Measurements from ENCODE around the gene MEDAG.

Gene MEDAG

DNA sequence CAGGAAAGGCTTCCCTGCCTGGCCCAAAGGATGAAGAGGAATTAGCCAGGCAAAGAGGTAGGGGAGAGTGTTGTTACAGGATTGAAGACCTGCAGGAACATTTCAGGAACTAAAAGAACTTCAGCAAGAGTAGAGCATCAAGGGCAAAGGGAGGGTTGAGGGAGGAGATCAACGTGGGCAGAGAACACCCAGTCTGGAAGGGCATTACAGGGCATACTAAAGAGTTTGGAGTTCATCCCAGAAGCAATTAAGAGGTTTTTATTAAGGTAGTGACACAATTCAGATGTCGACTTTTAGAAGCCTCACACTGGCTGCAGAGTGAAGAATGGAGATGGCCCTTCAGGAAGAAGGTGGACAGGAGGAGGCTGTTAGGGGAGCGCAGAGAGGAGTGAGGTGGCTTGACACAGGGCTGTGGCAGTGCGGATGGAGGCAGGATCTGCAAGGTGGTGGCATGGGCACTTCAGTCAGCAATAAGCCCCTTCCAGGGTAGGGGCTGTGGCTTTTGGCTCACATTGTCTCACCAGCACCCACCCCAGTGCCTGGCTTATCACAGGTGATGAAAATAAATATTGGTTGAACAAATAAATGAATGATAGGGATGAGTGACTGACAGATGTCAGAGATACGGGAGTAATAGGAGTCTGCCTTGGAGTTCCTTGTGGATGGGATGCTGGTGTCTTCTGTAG lies 51.3 kb downstream of the MEDAG start:
- no peak for DNase-seq (ENCODE audit: low spot score)

DNA sequence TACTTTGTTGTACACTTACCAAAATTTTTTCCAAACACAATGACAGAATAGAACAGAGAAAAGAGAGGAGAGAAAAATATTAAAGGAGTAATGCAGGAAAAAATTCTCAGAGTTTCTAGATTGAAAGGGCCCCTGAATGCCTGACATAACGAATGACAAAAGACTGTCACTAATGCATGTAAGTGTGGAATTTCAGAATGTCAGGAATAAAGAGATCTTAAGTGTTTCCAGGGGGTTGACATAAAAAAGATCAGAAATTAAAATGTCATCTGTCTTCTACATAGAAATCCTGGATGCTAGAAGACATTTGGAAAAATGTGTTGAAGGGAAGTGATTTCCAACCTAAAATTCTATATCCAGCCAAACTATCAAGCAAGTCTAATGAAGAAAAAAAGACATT lies 53.6 kb downstream of the MEDAG start:
- no peak for DNase-seq (ENCODE audit: low spot score)

DNA sequence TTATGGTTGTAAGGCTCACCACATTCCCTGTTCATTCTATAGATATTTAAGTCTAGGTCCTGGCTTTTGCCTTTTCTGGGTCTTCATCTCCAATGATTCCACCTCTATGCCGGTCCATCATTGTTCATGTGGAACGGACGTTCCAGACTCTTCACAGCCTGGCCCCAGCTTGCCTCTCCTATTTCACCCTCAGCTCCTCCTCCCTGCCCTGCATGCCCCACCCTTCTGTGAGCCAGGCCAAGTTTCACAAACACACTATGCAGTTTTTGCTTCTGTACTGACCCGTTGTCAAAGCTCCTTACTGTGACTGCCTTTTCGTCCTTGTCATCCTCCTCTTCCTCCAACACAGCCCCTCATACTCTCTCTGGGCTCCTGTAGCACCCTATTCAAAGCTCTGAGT lies 57.7 kb downstream of the MEDAG start:
- no peak for DNase-seq (ENCODE audit: low spot score)

DNA sequence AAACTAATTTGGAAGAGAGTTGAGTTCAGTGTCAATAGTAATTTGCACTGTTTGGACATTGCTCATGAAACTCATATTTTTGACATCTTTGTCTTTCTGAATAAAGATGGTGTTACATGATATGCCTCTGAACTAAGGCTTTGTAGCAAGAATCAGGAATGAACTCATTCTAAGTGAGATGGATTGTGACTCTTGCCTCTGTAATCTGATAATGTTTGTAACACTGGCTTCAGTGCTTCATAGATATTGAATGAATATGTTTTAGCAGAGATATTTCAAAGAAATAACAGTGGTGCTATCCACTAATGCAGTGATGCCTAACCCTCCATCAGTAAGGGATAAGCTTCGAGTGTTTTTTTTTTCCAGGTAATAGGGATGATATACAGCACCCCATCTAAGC lies 59.3 kb downstream of the MEDAG start:
- DNase-seq (ENCODE audit: low spot score), result no peak

DNA sequence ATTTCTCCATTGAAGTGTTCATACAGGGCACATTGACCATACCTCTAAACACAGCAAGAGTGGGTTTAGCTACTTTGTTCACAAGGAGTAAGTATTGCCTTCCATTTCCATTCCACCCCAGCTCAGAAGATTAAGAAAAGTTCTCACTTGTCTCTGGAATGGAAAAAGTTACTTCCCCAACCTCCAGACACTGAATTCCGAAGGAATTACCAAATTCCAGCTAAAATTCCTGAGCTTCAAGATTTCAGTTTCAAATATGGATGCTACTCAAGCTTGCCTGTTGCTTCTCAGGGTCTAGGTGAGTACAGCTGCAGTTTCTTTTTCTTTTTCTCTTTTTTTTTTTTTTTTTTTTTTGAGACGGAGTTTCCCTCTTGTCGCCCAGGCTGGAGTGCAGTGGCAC lies 60.0 kb downstream of the MEDAG start:
- DNase-seq (ENCODE audit: low spot score), result no peak

DNA sequence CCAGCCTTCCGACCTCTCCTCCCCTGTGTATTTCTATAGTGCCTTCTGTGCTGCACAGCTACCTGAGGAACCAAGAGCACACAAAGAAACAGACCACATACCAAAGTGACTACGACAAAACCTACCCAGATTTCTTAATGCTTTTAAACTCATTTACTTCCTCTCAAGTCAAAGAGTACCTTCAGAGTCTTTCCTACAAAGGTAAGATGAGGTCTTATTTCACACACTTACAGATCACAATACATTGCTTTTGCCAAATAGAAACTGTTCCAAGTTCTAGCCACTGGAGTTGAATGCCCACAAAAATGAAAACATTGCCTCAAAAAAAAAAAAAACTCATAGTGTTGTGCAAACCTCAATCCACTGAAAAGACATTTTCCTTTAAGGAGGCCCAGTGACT lies 62.8 kb downstream of the MEDAG start:
- DNase-seq (ENCODE audit: low spot score), result no peak

DNA sequence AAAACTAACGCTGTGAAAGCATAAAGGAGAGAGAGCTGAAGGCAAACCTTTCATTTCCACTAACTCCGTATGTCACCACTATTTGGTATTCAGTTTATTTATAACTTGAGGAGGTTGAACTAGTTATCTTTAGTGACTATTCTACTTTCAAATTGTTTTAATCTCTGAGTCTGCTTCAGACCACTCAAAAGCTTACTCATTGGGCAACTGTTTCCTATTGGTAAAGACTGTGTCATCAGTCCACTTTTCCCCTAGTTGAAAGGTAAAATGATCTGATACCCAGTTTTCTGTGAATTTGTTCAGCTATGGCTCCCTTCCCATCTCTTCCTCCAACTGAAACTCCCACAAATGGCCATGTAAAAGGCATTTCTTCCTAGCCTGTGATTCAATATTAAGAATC lies 65.5 kb downstream of the MEDAG start:
- no peak for DNase-seq (ENCODE audit: low spot score)

DNA sequence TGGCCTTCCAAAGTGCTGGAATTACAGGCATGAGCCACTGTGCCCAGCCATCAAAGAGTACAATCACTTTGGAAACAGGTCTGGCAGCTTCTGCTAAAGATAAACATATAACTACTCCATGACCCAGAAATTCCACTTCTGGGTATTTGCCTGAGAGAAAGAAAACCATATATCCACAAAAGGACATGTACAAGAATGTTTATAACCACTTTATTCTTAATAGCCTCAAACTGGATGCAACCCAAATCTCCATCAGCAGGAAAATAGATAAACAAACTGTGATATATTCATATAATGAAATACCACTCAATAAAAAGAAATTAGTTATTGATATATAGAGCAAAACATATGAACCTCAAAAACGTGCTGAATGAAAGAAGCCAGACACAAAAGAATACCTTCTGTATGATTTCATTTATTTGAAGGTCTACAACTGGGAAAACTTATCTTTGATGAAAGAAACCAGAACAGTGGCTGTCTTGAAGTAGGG lies 66.9 kb downstream of the MEDAG start:
- no peak for DNase-seq (ENCODE audit: low spot score)

DNA sequence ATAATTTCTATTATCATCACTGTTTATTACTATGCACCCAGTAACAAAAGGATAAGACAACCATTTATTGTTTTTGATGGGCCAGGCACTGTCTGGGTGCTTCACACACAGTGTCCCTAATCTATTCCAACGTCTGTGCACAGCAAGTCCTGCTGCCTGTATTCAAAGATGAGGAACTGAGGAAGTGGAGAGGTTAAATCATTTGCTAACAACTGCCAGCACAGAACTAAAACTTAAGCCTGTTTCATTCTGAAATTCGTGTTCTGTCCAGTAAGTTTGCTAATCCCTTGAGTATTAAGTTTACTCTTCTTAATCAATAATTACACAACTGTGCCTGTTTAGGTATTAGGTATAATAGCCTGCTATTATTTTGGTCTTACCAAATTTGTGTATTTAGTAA lies 68.3 kb downstream of the MEDAG start:
- no peak for DNase-seq (ENCODE audit: low spot score)

Measured in ecto neural progenitor cell (in vitro differentiated cells).